HCT116 (cell line): ENCODE results near the gene PLEKHA5. TPM values are rescaled to one million over a fixed set of nuclear protein-coding genes. Genes with fewer than 3 reads are reported as not detected.

ENCODE experiments used
- ATAC-seq: fragments of 200-7000 bp; cut with Tn5 transposase; 2 replicates; pipeline ENCODE4 v1.9.1; 2020; ENCODE audit warnings: mild to moderate bottlenecking, moderate library complexity
- BruUV-seq: library from RNA; stranded (reverse); fragments of 400-500 nt; replicated peaks from 2 replicates; lab custom pipeline; 2021; lab: Mats Ljungman, UMichigan
- CTCF ChIA-PET: fragments of 300-600 bp; sonication (Branson Sonifier 250); formaldehyde crosslinking; loops from one replicate; lab custom pipeline; 2021; ENCODE audit warnings: antibody characterized with exemption; lab: Charles Lee
- POLR2A ChIA-PET: fragments of 300-600, 350-600 bp; sonication (Branson Sonifier 250); formaldehyde crosslinking; loops from one replicate; lab custom pipeline; 2021; ENCODE audit warnings: antibody characterized with exemption; lab: Charles Lee
- RAD21 ChIA-PET, 2 experiments: fragments of 300-600 bp; sonication (Branson Sonifier 250); formaldehyde crosslinking; loops; one replicate each; lab custom pipeline; 2023; ENCODE audit warnings: low total read pairs in 2 of 2; ENCODE audit not compliant: uncharacterized antibody in 2 of 2, unreplicated experiment in 2 of 2, low non-redundant PET in 1 of 2; lab: Charles Lee
- DNase-seq: peaks from one replicate; pipeline ENCODE4 v3.0.0-alpha.2; 2010; ENCODE audit warnings: low read depth, low spot score
- H2AFZ ChIP-seq: fragments of 200-600 bp; shearing (Covaris generic), sonication (generic); 2 replicates; pipeline ENCODE4 v1.6.1; 2017; ENCODE audit warnings: low read depth, mixed run types, mixed read lengths, antibody characterized with exemption, low read length; ENCODE audit not compliant: poor library complexity, severe bottlenecking
- H3K27ac ChIP-seq: 2 replicates; pipeline ENCODE4 v1.5.1; 2012; ENCODE audit warnings: low read depth, low read length
- H3K27me3 ChIP-seq: fragments of 200-600 bp; sonication (generic); 2 replicates; pipeline ENCODE4 v1.6.1; 2016; ENCODE audit warnings: mixed run types, low read length, mixed read lengths; ENCODE audit not compliant: insufficient read depth
- H3K36me3 ChIP-seq, 2 experiments: fragments of 200-500 bp in 1 of 2; fragments of 200-600 bp in 1 of 2; sonication (Bioruptor generic) in 1 of 2; sonication (generic) in 1 of 2; 2 replicates each; pipeline versions ENCODE4 v1.5.1 to v1.6.1; 2014 to 2016; ENCODE audit warnings: low read length in 2 of 2, inconsistent platforms in 1 of 2, mixed read lengths in 1 of 2, mixed run types in 1 of 2; ENCODE audit not compliant: insufficient read depth in 2 of 2, control insufficient read depth in 1 of 2
- H3K4me1 ChIP-seq, 2 experiments: fragments of 200-600 bp in 1 of 2; sonication (generic) in 1 of 2; 2 replicates each; pipeline versions ENCODE4 v1.5.1 to v1.6.1; 2012 to 2017; ENCODE audit warnings: low read length in 2 of 2, inconsistent platforms in 1 of 2, mild to moderate bottlenecking in 1 of 2, mixed read lengths in 1 of 2, mixed run types in 1 of 2, moderate library complexity in 1 of 2; ENCODE audit not compliant: insufficient read depth in 2 of 2, control insufficient read depth in 1 of 2
- H3K4me2 ChIP-seq: fragments of 200-600 bp; sonication (generic); 2 replicates; pipeline ENCODE4 v1.6.1; 2017; ENCODE audit warnings: mixed run types, low read length, mixed read lengths
- H3K4me3 ChIP-seq, 2 experiments: fragments of 200-600 bp in 1 of 2; sonication (generic) in 1 of 2; replicated peaks in 1 of 2; 2 replicates each; pipeline ENCODE4 v1.5.1; 2011 to 2016; ENCODE audit warnings: low read length in 2 of 2, control low read depth in 1 of 2, low read depth in 1 of 2, mild to moderate bottlenecking in 1 of 2, mixed read lengths in 1 of 2, mixed run types in 1 of 2
- H3K79me2 ChIP-seq: fragments of 200-600 bp; sonication (generic); 2 replicates; pipeline ENCODE4 v1.6.1; 2017; ENCODE audit warnings: mild to moderate bottlenecking, mixed run types, low read length, moderate library complexity, mixed read lengths; ENCODE audit not compliant: insufficient read depth
- H3K9ac ChIP-seq: fragments of 200-600 bp; sonication (generic); 2 replicates; pipeline ENCODE4 v1.6.1; 2016; ENCODE audit warnings: low read length, mixed read lengths
- H3K9me2 ChIP-seq: fragments of 200-600 bp; sonication (generic), shearing (Covaris generic); 2 replicates; pipeline ENCODE4 v1.6.1; 2017; ENCODE audit warnings: mixed run types, mild to moderate bottlenecking, moderate library complexity; ENCODE audit not compliant: insufficient read depth
- H3K9me3 ChIP-seq, 2 experiments: fragments of 200-500 bp in 1 of 2; fragments of 200-600 bp in 1 of 2; sonication (Bioruptor generic) in 1 of 2; sonication (generic) in 1 of 2; 2 replicates each; pipeline ENCODE4 v1.6.1; 2014 to 2017; ENCODE audit warnings: low read length in 2 of 2, mixed read lengths in 2 of 2, inconsistent platforms in 1 of 2, low read depth in 1 of 2, mild to moderate bottlenecking in 1 of 2, mixed run types in 1 of 2, moderate library complexity in 1 of 2; ENCODE audit not compliant: control insufficient read depth in 1 of 2, insufficient read depth in 1 of 2
- H4K20me1 ChIP-seq: fragments of 200-600 bp; sonication (generic), shearing (Covaris generic); 2 replicates; pipeline ENCODE4 v1.6.1; 2017; ENCODE audit warnings: mixed run types, mild to moderate bottlenecking, moderate library complexity; ENCODE audit not compliant: insufficient read depth
- ATF3 ChIP-seq: IDR thresholded peaks from 2 replicates; pipeline ENCODE4 v1.6.1; 2012
- EZH2phosphoT487 ChIP-seq: fragments of 200-600 bp; IDR thresholded peaks from 2 replicates; pipeline ENCODE4 v1.6.1; 2018; ENCODE audit warnings: antibody characterized with exemption, borderline replicate concordance
- FOSL1 ChIP-seq: IDR thresholded peaks from 2 replicates; pipeline ENCODE4 v1.6.1; 2012; ENCODE audit warnings: low read depth
- JUND ChIP-seq: IDR thresholded peaks from 2 replicates; pipeline ENCODE4 v1.6.1; 2012
- POLR2A ChIP-seq: IDR thresholded peaks from 2 replicates; pipeline ENCODE4 v1.7.0; 2011; ENCODE audit warnings: borderline replicate concordance; ENCODE audit not compliant: insufficient read depth, insufficient read length; ENCODE audit errors: extremely low read depth
- SP1 ChIP-seq: IDR thresholded peaks from 2 replicates; pipeline ENCODE4 v1.6.1; 2012; ENCODE audit warnings: low read depth
- ZFX ChIP-seq: fragments of 450-650 bp; IDR thresholded peaks from 2 replicates; pipeline ENCODE4 v1.6.1; 2017
- ZNF274 ChIP-seq: fragments of 200-500 bp; sonication (Bioruptor generic); IDR thresholded peaks from 2 replicates; pipeline ENCODE4 v1.6.1; 2014; ENCODE audit warnings: mild to moderate bottlenecking, low read depth, low read length, inconsistent platforms
- intact Hi-C: fragments of 100-400 bp; cut with micrococcal nuclease; formaldehyde crosslinking; loops from 2 replicates; pipeline ENCODE4 v1.10.0; 2022
- total RNA-seq: library from RNA; stranded (reverse); gene quantifications from one replicate; pipeline ENCODE4 v1.2.1, GENCODE V29; 2021; ENCODE audit not compliant: unreplicated experiment

The PLEKHA5 gene
- total RNA-seq, 1 experiment from 2014 or later, result 18.9 TPM

- no peak overlapping the region for H3K27ac ChIP-seq
- H3K4me2 ChIP-seq, result no peak overlapping the region
- H3K9me2 ChIP-seq, result no peaks in the 10 kb centered on the region
- no peaks in the 10 kb centered on the region for H3K27me3 ChIP-seq
- DNase-seq (no peak), ATAC-seq (no peak)
- no peaks in the 10 kb centered on the region for H3K9me3 ChIP-seq
- no TSS peak for BruUV-seq
- no peaks in the 10 kb centered on the region for H3K79me2 ChIP-seq
- no peaks in the 10 kb centered on the region for H4K20me1 ChIP-seq
- intact Hi-C loops, result no loop called here
- no peaks in the 10 kb centered on the region for H3K36me3 ChIP-seq
- 0 out of 4 replicates have a peak, but pooled peaks cover 0 to 2% of the 10 kb centered on the region in 2 experiments for H3K4me1 ChIP-seq
- ChIA-PET RAD21 (no interaction called here), CTCF (no interaction called here), POLR2A (no interaction called here)
- no peak overlapping the region for H3K9ac ChIP-seq
- H2AFZ ChIP-seq, result no peak overlapping the region
- TF ChIP-seq SP1 (no peak), ZNF274 (no peak), EZH2phosphoT487 (no peak), ZFX (no peak), JUND (no peak), FOSL1 (no peak)
- no peak overlapping the region for H3K4me3 ChIP-seq
Observed at GRCh38 chr12:19120795-19121194, 8.7 kb upstream of the PLEKHA5 start.

GRCh38 chr12:19121449-19122018, 8.0 kb upstream of the PLEKHA5 start:
- Histone ChIP-seq H2AFZ (no peak overlapping the region), H3K79me2 (no peaks in the 10 kb centered on the region)
- no TSS peak for BruUV-seq
- POLR2A ChIA-PET, result no interaction called here
- TF ChIP-seq POLR2A, result no peak
- TF ChIP-seq ATF3, result no peak
- no peak for TF ChIP-seq EZH2phosphoT487
- TF ChIP-seq, all 23 proteins: peak for 0
- intact Hi-C loops, result no loop called here
- Histone ChIP-seq H3K9me3 (peaks cover 0 to 1% of the 10 kb centered on the region in 2 experiments; a peak in 1 of 4 replicates), H3K4me3 (no peak overlapping the region), H3K27ac (no peak overlapping the region), H3K4me1 (0 out of 4 replicates have a peak, but pooled peaks cover 0 to 2% of the 10 kb centered on the region in 2 experiments), H3K9ac (no peak overlapping the region), H4K20me1 (no peaks in the 10 kb centered on the region), H3K36me3 (no peaks in the 10 kb centered on the region), H3K9me2 (no peaks in the 10 kb centered on the region), H3K4me2 (no peak overlapping the region), H3K27me3 (no peaks in the 10 kb centered on the region)
- ATAC-seq, result no peak
- ChIA-PET RAD21 (no interaction called here), CTCF (no interaction called here)
- DNase-seq, result no peak
